ENCODE measurements around the gene GALNT17.

The GALNT17 gene

GRCh38 chr7:71461572-71461971, 329.6 kb downstream of the GALNT17 start:
- FAIRE-seq, result no peak

DNA sequence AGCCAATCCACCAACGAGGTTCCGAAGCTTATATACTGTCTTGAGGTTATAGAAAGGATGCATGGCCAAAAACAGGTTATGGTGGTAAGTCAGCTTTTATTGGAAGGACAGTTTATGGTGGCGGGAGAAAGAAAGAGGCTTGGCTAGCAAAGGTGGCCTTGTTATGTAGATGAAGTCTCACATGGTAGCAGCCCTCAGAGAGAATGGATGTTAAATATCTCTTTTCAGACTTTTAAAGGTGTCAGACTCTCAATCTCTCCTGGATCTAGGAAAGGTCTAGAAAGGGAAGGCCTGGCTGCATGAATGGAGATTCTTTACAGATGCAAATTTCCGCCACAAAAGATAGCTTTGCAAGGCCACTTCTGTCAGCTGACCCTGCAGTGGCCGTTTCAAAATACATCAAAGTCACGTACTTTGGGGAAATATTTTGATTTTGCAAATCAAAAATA, 333.8 kb downstream of the GALNT17 start:
- no peak for FAIRE-seq

- FAIRE-seq, result no peak
Measured at GRCh38 chr7:71466448-71467145, 334.7 kb downstream of the GALNT17 start.

DNA sequence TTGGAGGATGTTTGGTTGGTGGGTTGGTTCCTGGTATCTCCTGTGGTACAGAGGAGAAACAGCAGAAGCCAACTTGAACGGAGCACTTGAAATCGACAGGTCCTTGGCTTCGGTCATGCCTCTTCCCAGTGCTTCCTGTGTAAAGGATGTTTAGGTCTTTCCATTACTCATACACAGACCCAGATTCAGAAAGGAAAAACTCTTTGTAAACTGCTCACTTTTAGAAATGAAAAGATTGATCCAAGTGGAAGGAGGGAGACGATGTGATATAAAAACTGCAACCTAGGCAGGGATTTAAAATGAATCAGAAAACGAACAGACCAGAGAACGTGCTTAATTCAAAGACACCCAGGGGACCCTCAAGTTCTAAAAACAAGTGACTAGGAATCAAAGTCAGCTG, 338.4 kb downstream of the GALNT17 start:
- FAIRE-seq, result no peak

GRCh38 chr7:71470830-71471229, 338.9 kb downstream of the GALNT17 start:
- FAIRE-seq, result no peak

DNA sequence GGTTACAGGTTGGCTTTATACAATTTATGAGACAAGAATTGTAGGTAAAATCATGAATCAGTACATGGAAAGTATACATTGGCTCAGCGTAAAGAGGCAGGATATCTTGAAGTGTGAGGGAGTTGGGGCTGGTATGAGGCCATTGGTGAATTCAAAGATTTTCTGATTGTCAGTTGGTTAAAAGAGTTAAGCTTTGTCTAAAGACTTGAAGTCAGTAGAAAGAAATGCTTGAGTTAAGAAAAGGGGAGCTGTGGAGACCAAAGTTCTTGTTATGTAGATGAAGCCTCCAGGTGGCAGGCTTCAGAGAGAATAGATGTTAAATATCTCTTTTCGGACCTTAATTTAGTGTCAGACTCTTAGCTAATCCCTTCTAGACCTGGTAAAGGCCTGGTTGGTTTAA, 341.0 kb downstream of the GALNT17 start:
- FAIRE-seq, result no peak

- no peak for FAIRE-seq
Measured at GRCh38 chr7:71473366-71473967, 341.5 kb downstream of the GALNT17 start.

- no peak for FAIRE-seq
Measured at GRCh38 chr7:71477441-71477840, 345.5 kb downstream of the GALNT17 start.

DNA sequence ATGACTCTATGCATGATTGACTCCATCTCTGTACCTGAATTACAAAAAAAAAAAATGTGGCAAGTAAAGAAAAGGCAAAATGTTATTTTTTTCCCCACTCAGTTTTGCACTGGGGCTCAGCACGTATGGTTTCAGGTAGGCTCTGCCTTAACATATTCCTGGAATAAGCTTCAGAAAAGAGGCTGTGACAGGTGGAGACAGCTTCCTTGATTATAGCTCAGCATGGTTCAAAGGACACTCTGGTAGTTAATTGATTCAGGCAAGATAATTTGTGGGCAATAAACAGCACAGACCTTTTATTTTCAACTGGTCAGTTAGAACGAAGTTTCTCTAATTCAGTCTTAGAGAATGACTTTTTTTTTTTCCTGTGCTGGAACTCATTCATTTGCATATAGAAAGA, 347.3 kb downstream of the GALNT17 start:
- no peak for FAIRE-seq

DNA sequence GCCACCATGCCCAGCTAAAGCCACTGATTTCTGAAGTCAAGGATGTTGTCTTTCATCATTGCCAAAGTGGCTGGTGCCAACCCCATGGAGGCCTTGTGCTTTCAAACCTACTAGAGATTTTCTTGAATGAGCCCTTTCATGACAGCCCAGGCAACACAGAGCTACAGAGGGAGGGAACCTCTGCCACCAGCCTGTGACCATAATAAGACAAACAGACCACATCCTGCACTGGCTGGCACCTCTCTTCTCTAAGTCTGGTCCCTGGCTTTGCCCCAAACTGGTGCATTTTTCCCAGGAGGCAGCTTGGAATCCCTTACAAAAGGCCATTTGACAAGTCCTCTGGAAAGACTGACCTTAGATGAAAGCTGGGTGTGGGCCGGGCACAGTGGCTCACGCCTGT, 348.8 kb downstream of the GALNT17 start:
- no peak for FAIRE-seq

DNA sequence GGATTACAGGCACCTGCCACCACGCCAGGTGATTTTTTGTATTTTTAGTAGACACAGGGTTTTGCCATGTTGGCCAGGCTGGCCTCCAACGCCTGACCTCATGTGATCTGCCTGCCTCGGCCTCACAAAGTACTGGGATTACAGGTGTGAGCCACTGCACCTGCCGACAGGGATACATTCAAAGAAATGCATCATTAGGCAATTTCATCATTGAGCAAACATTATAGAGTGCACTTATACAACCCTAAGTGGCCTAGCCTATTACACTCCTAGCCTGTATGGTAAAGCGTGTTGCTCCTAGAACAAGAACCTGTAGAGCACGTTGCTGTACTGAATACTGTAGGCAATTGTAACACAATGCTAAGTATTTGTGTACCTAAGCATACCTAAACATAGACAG, 350.3 kb downstream of the GALNT17 start:
- FAIRE-seq, result no peak

GRCh38 chr7:71484380-71484779, 352.4 kb downstream of the GALNT17 start:
- FAIRE-seq, result no peak

- FAIRE-seq, result no peak
Measured at GRCh38 chr7:71485586-71485985, 353.6 kb downstream of the GALNT17 start.

- FAIRE-seq, result no peak
Measured at GRCh38 chr7:71486414-71486813, 354.5 kb downstream of the GALNT17 start.

DNA sequence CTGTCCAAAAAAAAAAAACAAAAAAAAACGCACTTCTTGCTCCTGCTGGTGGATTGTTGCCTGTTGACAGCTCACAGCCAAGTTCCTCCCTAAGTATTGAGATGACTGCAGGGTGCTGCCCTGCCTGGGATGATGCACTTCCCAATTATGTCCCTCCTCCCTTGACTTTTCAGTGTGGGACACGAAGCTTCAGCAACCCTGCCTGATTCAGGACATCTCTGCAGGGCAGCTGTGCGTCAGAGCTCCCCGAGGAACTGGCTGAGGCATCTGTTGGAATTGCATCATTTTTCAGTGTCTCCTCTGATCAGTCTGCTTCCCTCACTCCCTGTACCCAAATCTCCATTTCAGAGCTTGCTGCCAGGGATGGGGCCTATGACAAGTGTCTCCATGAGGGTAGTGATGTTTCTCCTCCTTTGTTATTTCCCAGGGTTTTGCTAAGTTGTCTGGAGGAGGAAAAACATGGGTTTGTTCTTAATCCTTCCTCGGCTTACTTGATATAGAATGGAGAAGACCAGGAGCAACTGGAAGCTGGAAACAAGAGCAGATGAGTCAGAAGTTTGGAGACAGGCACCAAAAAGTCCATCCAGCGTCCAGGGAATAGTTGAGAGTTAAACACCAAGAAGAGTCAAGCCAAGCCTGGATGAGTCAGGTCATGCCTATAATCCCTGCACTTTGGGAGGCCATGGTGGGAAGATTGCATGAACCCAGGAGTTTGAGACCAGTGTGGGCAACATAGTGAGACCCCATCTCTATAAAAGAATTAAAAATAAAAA, 355.1 kb downstream of the GALNT17 start:
- FAIRE-seq, result no peak

DNA sequence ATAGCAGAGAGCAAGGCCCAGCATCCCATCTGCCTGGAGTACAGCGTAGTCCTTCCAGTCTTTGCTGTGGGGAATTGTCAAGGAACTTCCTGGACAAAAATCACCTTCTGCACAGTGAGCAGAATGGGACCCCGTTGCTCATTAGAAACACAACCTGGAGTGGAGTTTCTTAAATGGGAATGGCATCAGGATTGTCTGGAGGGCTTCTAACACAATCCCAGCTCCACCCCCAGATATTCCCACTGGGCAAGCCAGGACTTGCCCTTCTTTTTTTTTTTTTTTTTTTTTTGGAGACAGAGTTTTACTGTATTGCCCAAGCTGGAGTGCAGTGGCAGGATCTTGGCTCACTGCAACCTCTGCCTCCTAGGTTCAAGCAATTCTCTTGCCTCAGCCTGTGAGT, 356.4 kb downstream of the GALNT17 start:
- FAIRE-seq, result no peak

- FAIRE-seq, result no peak
Measured at GRCh38 chr7:71491336-71491735, 359.4 kb downstream of the GALNT17 start.

DNA sequence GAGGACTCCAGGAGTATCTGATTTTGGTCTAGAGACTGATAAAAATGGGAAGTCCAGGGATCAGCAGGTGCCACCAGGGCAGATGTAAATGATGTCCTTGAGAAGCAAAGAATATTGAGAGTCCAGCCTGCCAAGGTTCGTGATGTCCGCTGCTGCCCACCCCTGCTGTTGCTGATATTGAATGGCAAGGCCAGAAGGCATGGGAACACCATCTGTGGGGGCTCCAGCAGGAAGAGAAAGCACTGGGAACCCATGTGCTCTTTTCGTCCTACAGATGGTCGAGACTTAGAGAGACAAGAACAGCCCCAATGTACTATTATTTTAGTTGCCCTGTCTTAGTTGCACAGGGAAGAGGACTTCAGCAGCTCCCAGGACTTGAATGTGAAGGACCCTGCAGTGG, 363.9 kb downstream of the GALNT17 start:
- no peak for FAIRE-seq

- no peak for FAIRE-seq
Measured at GRCh38 chr7:71497256-71497946, 365.5 kb downstream of the GALNT17 start.

GRCh38 chr7:71498381-71498780, 366.4 kb downstream of the GALNT17 start:
- FAIRE-seq, result no peak

- FAIRE-seq, result no peak
Measured at GRCh38 chr7:71504697-71505441, 372.9 kb downstream of the GALNT17 start.

DNA sequence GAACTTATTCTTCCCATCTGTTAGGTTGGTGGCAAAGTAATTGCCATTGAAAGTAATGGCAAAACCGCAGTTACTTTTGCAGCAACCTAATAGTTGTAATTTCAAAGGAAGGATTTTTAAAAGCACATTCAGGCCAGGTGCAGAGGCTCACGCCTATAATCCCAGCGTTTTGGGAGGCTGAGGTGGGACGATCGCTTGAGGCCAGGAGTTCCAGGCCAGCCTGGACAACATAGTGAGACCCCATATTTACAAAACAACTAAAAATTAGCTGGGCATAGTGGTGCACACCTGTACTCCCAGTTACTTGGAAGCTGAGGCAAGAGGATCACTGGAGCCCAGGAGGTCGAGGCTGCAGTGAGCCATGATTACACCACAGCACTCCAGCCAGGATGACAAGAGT, 374.9 kb downstream of the GALNT17 start:
- no peak for FAIRE-seq
